NCI-H2029 (cell line): ENCODE measurements around the gene PHTF1.
"Not testable (repeated sequence)": the region's sequence is repeated elsewhere in the genome, so short reads cannot be mapped to it uniquely, and the experiment has no call there.

Experiments
- DNase-seq: peaks from one replicate; lab custom pipeline; 2025; lab: John Stamatoyannopoulos, UW

The PHTF1 gene

GRCh38 chr1:113718621-113719020, 40.7 kb downstream of the PHTF1 start:
- DNase-seq: not testable (repeated sequence)

GRCh38 chr1:113717506-113717905, 41.8 kb downstream of the PHTF1 start:
- DNase-seq: not testable (repeated sequence)

- no peak for DNase-seq
These were observed 44.5 kb downstream of the PHTF1 start for GRCh38 chr1:113714606-113715269.

- DNase-seq: no peak
These were observed 57.9 kb downstream of the PHTF1 start for GRCh38 chr1:113701429-113701828.

DNA sequence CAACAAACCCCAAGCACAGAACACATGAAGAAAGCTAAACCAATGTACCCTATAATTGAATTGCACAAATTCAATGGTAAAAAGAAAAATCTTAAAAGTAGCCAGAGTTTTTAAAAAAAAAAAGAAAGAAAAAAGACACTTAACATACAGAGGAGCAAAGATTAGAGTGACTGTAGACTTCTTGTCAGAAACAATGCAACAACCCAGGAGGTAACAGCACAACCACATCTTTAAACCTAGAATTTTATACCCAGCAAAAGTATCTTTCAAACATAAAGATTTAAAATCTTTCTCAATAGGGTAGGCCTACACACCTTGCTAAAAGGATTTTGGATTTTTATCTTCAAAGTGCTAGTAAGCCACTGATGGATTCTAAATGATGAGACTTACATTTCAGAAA, 64.4 kb downstream of the PHTF1 start:
- DNase-seq: no peak

GRCh38 chr1:113692824-113693431, 66.4 kb downstream of the PHTF1 start:
- no peak for DNase-seq

DNA sequence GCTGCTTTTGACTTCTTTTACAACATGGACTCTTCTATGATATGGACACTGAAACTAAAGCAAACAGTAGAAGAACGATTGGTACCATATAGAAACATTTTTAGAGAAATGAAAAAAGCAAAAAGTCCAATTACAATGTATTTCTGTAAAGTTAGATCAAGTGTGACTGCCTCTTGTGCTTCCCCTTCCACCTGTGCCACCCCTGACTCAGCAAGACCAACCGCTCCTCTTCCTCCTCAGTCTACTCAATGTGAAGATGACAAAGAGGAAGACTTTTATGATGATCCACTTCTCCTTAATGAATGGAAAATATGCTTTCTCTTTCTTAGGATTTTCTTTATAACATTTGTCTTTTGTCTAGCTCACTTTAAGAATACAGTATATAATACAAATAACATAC, 66.9 kb downstream of the PHTF1 start:
- DNase-seq: no peak

DNA sequence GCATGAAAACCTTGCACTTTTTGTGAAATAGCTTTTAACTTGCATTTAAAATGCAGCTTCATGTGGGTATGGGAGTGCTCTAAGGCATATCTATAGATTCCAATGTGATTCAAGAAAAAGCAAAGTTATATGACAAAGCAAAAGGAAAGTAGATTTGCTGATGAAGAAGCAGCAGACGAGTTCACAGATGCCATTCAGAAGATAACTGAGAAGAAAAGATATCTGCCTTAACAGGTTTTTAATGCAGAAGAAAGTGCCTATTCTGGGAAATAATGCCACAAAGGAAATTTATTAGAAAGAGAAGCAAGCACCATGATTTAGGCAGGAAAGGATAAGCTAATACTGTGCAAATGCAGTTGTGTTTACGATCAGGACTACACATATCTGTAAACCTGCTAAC, 68.1 kb downstream of the PHTF1 start:
- DNase-seq: no peak

DNA sequence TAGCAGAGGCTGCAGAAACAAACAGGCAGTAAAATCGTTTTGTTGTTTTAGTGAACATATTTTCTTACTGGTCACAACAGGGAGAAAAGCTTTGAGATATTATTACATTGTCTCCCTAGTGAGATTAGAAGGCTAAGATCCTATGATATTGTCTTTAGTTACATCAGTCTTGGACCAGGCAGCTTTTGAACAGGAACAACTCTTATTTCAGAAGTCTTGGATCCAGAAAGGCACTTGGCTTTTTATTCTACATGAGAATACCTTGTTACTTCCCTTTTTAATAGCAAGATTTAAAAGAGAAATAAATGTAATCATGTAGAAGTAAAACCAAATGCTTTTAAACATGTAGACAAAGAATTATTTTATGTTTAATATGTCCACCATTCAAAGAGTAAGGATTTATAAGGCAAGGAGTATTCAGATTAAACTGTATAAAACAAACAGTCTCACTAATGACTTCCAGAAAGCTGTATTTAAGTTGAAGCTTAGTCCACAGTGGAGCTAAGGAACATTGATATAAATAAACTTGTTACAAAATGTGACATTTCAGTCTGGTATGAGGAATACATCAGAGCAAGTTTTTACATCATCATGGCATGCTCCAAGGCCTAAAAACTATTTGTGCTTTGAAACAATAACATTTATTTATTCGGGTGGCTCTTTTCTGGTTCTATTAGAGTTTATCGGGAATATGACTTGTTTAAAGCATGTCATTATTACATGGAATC, 72.2 kb downstream of the PHTF1 start:
- no peak for DNase-seq

- no peak for DNase-seq
These were observed 75.1 kb downstream of the PHTF1 start for GRCh38 chr1:113684153-113684541.

GRCh38 chr1:113683384-113684152, 75.7 kb downstream of the PHTF1 start:
- DNase-seq: no peak

- DNase-seq: no peak
These were observed 77.5 kb downstream of the PHTF1 start for GRCh38 chr1:113681596-113682337.

DNA sequence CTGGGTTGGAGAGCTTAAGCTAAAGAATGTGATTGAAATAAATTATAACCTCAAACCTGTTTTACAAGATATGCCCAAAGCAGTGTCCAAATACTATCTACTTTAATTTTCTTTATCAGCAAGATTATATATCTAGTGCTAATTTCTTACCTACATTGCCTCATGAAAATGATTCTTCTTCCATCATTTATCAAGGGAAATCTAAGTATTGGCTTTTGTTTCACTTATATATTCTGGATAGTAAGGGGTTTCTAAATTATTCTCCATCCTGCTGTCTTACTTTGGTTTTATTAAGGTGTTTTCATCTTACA, 81.2 kb downstream of the PHTF1 start:
- no peak for DNase-seq

DNA sequence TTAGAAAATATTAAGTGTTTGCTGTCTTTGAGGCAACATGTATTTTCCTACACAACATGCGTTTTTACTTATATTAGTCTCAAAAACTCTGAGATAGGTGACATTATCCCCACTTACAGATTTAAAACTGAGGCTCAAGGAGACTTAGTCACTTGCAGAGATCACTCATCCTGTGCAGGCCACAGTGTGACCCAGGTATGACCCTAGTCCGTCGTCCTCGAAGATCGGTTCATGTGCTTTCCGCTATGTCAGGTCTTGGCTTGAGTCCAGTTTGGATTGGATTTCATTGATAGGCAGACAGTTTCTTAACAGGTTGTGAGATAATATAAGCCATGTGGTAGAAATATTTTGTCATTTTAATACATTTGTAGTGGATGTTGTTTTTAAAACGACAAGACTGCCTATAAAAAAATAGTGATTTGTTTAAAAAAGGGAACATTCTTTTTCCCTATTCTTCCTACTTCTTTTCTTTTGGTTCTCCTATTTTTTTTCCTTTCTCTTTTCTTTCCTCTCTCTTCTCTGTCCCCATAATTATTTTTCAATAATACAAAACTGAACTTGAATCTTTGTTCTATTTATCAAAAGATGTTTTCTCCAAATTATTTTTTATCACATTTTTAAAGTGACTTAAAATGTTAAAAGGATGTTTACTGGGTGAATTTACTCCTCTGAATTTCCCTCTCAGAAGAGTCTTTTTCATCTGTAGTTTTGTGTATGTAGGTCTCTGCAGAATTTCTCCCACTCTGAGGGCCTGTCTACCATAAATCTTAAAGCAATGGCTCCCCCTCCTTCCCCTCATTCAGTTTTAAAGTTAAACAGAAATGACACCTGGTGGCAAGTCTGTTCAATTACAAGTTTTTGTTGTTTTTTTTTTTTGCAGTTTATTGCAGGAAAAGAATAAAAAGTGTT, 81.8 kb downstream of the PHTF1 start:
- no peak for DNase-seq

DNA sequence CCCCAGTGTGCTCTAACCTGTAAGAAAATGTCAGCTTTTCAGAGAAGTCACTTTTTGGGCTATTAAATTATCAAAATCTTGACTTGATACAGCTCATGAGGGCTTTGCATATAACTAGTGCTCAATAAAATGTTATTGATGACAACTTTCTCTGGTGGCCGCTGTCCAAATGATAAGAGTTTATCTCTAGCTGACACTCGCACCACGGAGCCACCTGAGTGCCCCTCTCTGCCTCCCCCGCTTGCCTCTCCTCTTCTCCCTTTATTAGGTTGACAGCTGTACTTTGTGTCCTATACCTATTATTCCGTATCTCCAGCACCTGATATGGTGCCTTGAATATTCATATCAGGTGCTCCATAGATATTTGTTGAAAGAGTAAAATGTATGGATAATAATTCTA, 82.8 kb downstream of the PHTF1 start:
- no peak for DNase-seq

DNA sequence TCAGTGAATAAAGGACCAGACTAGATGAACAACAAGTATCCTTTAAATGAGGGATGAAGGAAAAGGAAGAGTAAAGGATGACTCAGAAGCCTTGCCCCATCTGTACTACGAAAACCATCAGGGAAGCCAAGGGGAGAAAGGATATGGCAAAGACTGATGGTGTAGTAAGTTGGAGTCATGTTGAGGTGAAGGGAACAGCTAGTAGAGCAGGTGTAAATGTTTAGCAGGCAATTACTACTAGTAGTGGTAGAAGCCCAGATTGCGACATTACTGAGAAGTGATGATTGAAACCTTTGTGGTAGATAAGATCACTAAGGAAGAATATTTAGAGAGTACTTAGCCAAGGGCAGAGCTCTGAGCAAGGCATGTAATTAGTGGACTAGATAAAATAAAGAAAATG, 84.0 kb downstream of the PHTF1 start:
- DNase-seq: no peak

GRCh38 chr1:113674591-113674990, 84.7 kb downstream of the PHTF1 start:
- no peak for DNase-seq

DNA sequence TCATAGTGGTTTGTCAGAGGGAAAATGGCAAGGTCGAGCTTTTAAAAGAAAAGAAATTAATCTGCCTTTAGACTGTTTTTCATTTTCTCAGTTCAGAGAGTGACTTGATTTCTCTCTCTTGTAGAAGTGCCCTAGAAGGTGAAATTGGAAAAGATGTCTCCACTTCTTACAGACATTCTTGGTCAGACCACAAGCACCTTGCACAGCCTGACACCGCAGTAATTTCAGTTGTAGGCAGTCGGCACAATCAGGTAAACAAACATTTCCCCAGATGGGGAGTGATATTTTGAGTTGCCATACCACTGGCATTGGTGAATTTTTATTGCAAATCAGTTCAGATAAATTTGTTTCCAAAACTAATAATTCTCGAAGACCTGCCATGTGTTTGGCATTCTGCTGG, 86.8 kb downstream of the PHTF1 start:
- DNase-seq: no peak

GRCh38 chr1:113670650-113671049, 88.6 kb downstream of the PHTF1 start:
- no peak for DNase-seq

DNA sequence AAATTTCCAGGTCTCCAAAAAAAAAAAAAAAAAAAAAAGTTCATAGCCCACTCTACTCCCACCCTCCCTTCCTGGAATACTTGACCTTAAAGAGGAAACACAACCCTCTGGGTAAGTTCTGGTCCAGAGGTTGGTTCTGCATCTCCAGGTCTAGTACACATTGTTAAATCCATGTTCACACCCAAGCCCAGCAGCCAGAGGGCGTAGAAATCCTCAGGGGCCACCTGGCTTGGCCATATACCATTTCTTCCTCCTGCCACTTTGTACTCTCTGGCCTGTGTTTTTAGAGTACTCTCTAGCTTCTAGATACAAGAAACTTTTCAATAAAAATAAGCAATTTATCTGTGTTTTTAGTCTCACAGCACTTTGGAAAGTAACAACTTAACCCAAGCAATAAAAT, 89.3 kb downstream of the PHTF1 start:
- DNase-seq: no peak

DNA sequence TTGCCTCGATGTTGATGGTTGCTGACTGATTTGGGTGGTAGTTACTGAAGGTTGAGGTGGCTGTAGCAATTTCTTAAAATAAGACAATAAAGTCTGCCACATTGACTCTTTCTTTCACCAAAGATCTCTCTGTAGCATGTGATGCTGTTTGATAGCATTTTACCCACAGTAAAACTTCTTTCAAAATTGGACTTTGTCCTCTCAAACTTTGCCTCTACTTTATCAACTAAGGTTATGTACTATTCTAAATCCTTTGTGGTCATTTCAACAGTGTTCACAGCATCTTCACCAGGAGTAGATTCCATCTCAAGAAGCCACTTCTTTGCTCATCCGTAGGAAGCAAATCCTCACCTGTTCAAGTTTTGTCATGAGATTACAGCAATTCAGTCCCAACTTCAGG, 93.2 kb downstream of the PHTF1 start:
- DNase-seq: no peak
